Thoracic aorta (tissue), 2 donors: Measurements from ENCODE around the gene IQUB. TPM values are rescaled to one million over a fixed set of nuclear protein-coding genes. Genes with fewer than 3 reads are reported as not detected.
"Not testable (repeated sequence)": the region's sequence is repeated elsewhere in the genome, so short reads cannot be mapped to it uniquely, and the experiment has no call there.

Source experiments
- ATAC-seq: fragments of 150-250 bp; one replicate; pipeline ENCODE4 v1.8.0; 2017; ENCODE audit warnings: low read depth; ENCODE audit not compliant: insufficient number of reproducible peaks, low FRiP score
- DNase-seq: peaks from one replicate; pipeline ENCODE4 v3.0.0-alpha.2; 2020; ENCODE audit warnings: low spot score
- H3K27ac ChIP-seq, 2 donors: fragments of 200-600 bp; sonication (generic); 1 replicate in 1 of 2; 2 replicates in 1 of 2; pipeline ENCODE4 v1.5.1; 2016; ENCODE audit warnings: mild to moderate bottlenecking in 2 of 2, moderate library complexity in 2 of 2
- H3K27me3 ChIP-seq: fragments of 200-600 bp; sonication (generic); replicated peaks from 2 replicates; pipeline ENCODE4 v1.6.0; 2016; ENCODE audit warnings: mild to moderate bottlenecking; ENCODE audit not compliant: insufficient read depth
- H3K36me3 ChIP-seq: fragments of 200-600 bp; sonication (generic); one replicate; pipeline ENCODE4 v1.5.1; 2016
- H3K4me1 ChIP-seq, 2 donors: fragments of 200-600 bp; sonication (generic); 1 replicate in 1 of 2; 2 replicates in 1 of 2; pipeline versions ENCODE4 v1.5.1 to v1.6.0; 2016; ENCODE audit warnings: low read depth in 2 of 2, mild to moderate bottlenecking in 1 of 2; ENCODE audit not compliant: control insufficient read depth in 1 of 2
- H3K4me3 ChIP-seq: fragments of 200-600 bp; sonication (generic); 2 replicates; pipeline ENCODE4 v1.5.1; 2016; ENCODE audit warnings: mild to moderate bottlenecking
- H3K9me3 ChIP-seq: fragments of 200-600 bp; sonication (generic); 2 replicates; pipeline ENCODE4 v1.5.1; 2016
- CTCF ChIP-seq: fragments of 200-600 bp; sonication (generic); IDR thresholded peaks from one replicate; pipeline ENCODE4 v1.5.1; 2019; ENCODE audit warnings: antibody characterized with exemption
- total RNA-seq, 2 donors: library from RNA; depleted of rRNA; stranded (reverse); fragments of >200 nt; gene quantifications; one replicate each; pipeline versions ENCODE4 v1.1.0 to v1.2.3, GENCODE V29; 2016

Gene IQUB
- total RNA-seq, 2 donors from 2014 or later = 0.21 to 1.4 TPM

- no peak for TF ChIP-seq CTCF
Observed at GRCh38 chr7:123555484-123555883, 21.1 kb upstream of the IQUB start.

DNA sequence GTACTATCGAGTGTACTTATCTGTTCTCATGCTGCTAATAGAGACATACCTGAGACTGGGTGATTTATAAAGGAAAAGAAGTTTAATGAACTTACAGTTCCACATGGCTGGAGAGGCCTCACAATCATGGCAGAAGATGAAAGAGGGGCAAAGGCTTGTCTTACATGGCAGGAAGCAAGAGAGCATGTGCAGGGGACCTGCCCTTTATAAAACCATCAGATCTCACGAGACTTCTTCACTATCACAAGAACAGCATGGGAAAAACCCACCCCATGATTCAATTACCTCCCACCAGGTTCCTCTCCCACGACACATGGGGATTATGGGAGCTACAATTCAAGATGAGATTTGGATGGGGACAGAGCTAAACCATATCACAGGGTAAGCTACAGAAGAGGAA is 18.8 kb upstream of the IQUB start:
- no peak for DNase-seq
- H3K4me1 ChIP-seq = peaks cover 11 to 35% of the 10 kb centered on the region in 2 donors

More at GRCh38 chr7:123555484-123555883, 21.1 kb upstream of the IQUB start:
- ATAC-seq = no peak
- Histone ChIP-seq H3K9me3 (no peaks in the 10 kb centered on the region), H3K36me3 (peaks cover 8% of the 10 kb centered on the region), H3K4me1 (peaks cover 4 to 36% of the 10 kb centered on the region in 2 donors), H3K4me3 (no peak overlapping the region), H3K27me3 (no peaks in the 10 kb centered on the region), H3K27ac (no peak overlapping the region)
- DNase-seq = no peak

DNA sequence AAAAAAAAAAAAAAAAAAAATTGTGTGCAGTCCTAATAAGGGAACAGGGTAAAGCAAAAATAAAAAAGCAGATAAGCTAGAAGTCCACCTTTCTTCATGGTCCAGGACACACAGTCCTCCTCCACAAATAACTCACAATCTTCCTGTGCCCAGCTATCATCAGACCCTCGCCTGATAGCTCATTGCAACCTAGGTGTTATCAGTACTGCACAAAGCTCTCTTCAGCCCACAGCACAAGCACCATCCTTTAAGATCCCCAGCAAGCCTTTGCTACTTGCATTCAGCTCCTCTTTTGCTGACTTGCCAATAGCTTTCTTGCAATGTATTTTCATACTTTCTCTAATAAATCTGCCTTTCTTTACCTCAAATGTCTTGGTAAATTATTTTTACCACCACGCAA is 18.2 kb upstream of the IQUB start:
- Histone ChIP-seq H3K27ac (no peak overlapping the region), H3K27me3 (no peaks in the 10 kb centered on the region), H3K36me3 (peaks cover 8% of the 10 kb centered on the region), H3K9me3 (no peaks in the 10 kb centered on the region), H3K4me1 (peaks cover 11 to 35% of the 10 kb centered on the region in 2 donors), H3K4me3 (no peak overlapping the region)
- no peak for DNase-seq
- TF ChIP-seq CTCF = no peak
- no peak for ATAC-seq

More for the DNA sequence above, 18.8 kb upstream of the IQUB start:
- no peak for ATAC-seq
- no peaks in the 10 kb centered on the region for H3K27me3 ChIP-seq
- H3K4me3 ChIP-seq = no peak overlapping the region
- no peak overlapping the region for H3K27ac ChIP-seq
- no peaks in the 10 kb centered on the region for H3K9me3 ChIP-seq
- TF ChIP-seq CTCF = no peak
- peaks cover 8% of the 10 kb centered on the region for H3K36me3 ChIP-seq

DNA sequence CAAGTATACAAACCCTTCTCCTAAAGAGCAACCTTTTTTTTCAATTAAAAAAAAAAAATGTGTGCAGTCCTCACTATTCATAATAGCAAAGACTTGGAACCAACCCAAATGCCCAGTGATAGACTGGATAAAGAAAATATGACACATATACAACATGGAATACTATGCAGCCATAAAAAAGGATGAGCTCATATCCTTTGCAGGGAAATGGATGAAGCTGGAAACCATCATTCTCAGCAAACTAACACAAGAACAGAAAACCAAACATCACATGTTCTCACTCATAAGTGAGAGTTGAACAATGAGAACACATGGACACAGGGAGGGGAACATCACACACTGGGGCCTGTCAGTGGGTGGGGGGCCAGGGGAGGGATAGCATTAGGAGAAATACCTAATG is 17.7 kb upstream of the IQUB start:
- not testable (repeated sequence) for H3K27ac ChIP-seq, H3K27me3 ChIP-seq, H3K4me3 ChIP-seq, DNase-seq, ATAC-seq, H3K9me3 ChIP-seq, H3K36me3 ChIP-seq
- peaks cover 11 to 35% of the 10 kb centered on the region in 2 donors for H3K4me1 ChIP-seq

- H3K36me3 ChIP-seq = peaks cover 8% of the 10 kb centered on the region
- H3K4me3 ChIP-seq = no peak overlapping the region
- no peak for ATAC-seq
- no peak overlapping the region for H3K27ac ChIP-seq
- H3K4me1 ChIP-seq = peaks cover 7 to 8% of the 10 kb centered on the region in 2 donors
- no peaks in the 10 kb centered on the region for H3K9me3 ChIP-seq
- TF ChIP-seq CTCF = no peak
- H3K27me3 ChIP-seq = no peaks in the 10 kb centered on the region
- no peak for DNase-seq
Observed at GRCh38 chr7:123548406-123548805, 14.0 kb upstream of the IQUB start.

DNA sequence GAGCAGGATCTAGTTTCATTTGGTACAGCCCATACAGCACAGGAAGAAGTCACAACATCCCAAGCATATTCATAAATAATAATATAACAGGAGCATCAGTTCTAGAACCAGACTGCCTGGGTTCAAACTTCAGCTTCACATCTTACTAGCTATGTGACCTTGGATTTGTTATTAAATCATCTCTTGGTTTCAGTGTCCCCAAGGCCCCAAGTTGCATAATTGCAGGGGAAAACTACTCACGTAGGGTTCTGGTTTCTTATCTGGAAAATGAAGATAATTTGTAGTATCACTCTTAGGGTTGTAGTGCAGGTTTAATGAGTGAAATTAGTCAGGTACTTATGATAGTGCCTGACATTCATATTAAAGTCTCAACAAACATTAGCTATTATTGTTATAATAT is 5.5 kb upstream of the IQUB start:
- DNase-seq (no peak), ATAC-seq (no peak)
- Histone ChIP-seq H3K9me3 (no peaks in the 10 kb centered on the region), H3K36me3 (no peaks in the 10 kb centered on the region), H3K4me3 (no peak overlapping the region), H3K4me1 (peaks cover 0 to 2% of the 10 kb centered on the region in 2 donors), H3K27me3 (no peaks in the 10 kb centered on the region), H3K27ac (no peak overlapping the region)
- TF ChIP-seq CTCF = no peak
